Stimulated activated CD4-positive, alpha-beta T cell treated with anti-CD3 and anti-CD28 coated beads, Interleukin-4, amount 100 ng/mL, for 48 hours (primary cell): ENCODE measurements around the gene CAVIN4.

Source experiments
- DNase-seq, 2 donors: peaks; one replicate each; pipeline ENCODE4 v3.0.0-alpha.2; 2020; ENCODE audit warnings: low read depth in 2 of 2

Gene CAVIN4

GRCh38 chr9:100577776-100578448 is at the start of gene CAVIN4:
CAVIN4 (plus strand) TSS chr9:100578079; CDS start chr9:100578144, 65 bp downstream.
- DNase-seq: no peak

DNA sequence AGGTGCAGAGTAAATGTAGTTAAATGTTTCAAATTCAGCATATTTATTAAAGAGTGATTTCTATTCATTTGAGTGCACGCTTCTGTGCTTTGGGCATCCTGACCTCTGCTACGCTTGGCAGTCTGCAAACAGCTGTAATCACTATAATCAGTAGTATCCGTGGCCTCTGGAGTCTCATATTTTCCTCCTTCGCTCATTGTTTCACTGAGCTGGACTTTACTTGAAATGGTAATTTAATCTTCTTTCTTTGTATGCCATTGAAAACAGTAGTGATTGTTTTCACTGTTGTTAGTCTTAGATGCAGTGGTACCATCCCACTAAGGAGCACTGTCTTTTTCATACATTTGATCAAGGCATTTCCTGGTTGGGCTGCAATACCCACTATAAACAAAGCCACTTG is 43.5 kb upstream of the CAVIN4 start:
- no peak for DNase-seq

- DNase-seq: no peak
These were observed 37.6 kb upstream of the CAVIN4 start for GRCh38 chr9:100540327-100540726.

DNA sequence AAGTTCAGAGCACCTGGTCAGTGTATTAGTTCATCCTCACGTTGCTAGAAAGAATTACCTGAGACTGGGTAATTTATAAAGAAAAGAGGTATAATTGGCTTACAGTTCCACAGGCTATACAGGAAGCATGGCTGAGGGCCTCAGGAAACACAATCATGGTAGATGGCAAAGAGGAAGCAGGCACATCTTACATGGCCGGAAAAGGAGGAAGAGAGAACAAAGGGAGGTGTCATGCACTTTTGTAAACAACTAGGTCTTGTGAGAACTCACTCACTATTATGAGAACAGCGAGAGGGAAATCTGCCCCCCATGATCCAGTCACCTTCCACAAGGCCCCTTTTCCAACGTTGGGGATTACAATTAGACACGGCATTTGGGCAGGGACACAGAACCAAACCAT is 28.8 kb upstream of the CAVIN4 start:
- DNase-seq: no peak

- no peak for DNase-seq
These were observed 22.9 kb upstream of the CAVIN4 start for GRCh38 chr9:100554935-100555401.

- DNase-seq: no peak
These were observed 22.4 kb upstream of the CAVIN4 start for GRCh38 chr9:100555471-100555870.

GRCh38 chr9:100557053-100557452 is 20.8 kb upstream of the CAVIN4 start:
- DNase-seq: no peak

DNA sequence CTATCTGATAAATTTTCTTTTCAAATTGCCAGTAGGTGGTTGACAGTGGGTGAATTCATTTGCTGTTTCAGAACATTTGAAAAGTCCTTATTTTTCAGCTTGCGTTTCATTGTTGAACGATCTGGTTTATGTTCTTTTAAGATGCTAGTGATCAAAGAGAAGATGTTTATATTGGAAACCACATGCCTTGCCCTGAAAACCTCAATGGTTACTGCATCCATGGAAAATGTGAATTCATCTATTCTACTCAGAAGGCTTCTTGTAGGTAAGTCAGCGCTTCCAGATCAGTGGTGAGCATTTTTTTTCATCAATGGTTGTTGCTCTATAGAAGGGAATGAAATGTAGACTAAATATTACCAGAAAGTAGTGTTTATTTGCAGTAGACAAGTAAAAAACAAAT is 16.6 kb upstream of the CAVIN4 start:
- DNase-seq: no peak

DNA sequence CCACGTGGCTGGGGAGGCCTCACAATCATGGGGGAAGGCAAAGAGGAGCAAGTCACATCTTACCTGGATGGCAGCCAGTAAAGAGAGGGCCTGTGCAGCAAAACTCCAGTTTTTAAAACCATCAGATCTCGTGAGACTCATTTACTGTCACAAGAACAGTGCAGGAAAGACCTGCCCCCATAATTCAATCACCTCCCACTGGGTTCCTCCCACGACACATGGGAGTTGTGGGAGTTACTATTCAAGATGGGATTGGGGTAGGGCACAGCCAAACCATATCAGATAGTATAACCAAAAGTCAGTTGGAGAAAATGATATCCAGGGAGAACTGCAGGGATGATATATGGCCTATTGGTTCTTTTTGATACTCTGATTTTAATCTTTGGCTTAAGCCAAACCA is 10.0 kb upstream of the CAVIN4 start:
- no peak for DNase-seq

- DNase-seq: no peak
These were observed 4.1 kb upstream of the CAVIN4 start for GRCh38 chr9:100573655-100574260.

DNA sequence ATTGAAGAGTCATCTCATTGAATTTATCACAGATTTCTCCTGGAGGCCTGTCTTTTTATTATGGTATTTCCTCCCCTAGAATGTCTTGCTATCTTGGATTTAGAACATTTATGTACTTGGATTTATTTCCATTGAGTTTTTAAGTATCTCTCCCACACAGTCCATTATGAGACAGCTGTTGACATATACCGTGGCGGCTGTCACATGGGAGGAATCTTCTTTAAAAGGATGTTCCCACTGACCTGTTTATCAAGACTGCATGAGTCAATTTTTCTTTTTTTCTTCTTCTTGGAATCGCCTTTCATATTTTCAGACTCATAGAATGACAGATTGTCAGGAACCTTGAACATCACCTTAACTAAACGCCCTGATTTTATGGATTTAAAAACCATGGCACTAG is 2.9 kb upstream of the CAVIN4 start:
- no peak for DNase-seq

- DNase-seq: no peak
These were observed 2.0 kb upstream of the CAVIN4 start for GRCh38 chr9:100575765-100576386.

GRCh38 chr9:100578610-100579009 is 731 bp downstream of the CAVIN4 start:
- DNase-seq: no peak

DNA sequence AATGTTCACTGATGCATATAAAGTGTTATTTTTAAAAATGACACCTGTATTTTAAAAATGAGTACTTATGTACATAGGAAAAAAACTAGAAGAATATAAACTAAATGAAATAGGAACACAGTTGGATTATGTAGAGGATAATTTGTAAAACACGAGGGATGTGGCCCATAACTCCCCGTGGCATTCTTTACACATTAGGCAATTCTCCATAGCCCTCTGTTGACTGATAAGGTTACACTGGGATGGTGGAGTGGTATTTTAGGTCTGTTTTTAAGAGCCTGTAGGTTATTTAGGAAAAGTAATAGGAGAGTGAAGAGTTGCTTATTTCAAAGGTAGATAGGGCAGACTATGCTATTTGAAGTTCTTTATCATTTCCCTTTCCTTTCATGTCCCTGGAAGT is 1.8 kb downstream of the CAVIN4 start:
- no peak for DNase-seq

DNA sequence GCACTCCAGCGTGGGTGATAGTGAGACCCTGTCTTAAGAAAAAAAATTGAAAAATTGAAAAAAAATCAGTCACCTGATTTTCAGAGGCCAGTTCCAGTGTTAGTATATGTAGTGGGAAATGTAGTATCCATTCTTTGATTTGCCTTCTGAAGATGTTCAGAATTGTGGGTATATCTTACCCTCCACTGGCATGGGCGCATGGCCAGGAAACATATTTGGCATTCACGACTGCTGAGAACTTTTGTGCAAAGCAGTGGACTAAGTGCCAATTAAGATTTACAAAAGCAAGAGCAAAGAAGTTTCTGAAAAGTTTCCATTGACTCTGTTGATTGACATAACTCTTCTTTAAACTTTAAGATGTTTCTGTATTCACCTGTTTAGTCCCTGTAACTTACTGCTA is 2.4 kb downstream of the CAVIN4 start:
- DNase-seq: no peak

- DNase-seq: no peak
These were observed 3.2 kb downstream of the CAVIN4 start for GRCh38 chr9:100581081-100581480.

DNA sequence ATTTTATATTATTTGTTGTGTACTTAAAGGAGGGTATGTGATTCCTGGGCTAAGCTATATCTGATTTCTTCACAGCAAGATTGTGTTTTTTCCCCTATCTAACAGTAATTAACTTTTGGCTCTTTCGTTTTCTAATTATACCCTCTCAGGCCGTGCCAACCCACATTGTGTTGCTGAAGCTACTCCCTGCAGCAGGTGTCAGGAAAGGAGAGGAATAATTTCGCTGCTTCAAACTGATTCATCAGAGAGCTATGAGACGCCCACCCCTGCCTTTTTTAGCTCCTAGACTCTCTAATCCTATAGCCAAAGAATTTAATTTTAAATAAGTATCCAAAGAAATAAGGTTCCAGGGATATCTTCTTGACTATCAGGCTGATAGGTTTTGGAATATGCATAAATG is 3.8 kb downstream of the CAVIN4 start:
- no peak for DNase-seq

DNA sequence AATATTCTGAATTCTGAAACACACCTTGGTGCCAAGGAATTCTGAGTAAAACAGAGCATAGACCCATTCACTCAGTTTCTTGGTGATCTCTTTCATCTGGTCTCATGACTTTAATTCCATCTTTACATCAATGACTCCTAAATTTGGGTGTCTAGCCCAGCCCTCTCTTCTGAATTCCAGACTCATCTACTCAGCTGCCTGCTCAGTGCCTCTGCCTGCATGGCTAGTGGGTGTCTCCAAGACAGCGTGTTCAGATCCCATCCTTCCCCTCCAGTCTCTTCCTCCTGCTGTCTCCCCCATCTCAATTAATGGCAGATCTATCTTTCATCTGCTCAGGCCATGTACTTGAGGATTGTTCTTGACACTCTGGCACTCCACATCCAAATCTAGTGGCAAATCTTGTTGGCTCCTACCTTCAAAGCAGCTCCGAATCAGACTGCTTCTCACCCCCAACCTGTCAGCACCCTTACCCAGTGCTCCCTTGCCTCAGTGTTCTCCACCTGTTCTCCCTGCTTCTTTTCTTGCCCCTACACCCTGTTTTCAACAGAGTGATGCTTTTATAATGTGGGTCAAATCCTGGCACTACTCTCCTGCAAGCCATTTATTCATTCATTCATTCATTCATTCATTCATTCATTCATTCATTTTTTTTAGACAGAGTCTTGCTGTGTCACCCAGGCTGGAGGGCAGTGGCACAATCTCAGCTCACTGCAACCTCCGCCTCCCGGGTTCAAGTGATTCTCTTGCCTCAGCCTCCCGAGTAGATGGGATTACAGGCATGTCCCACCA is 5.3 kb downstream of the CAVIN4 start:
- DNase-seq: no peak

GRCh38 chr9:100584951-100585350 is 7.1 kb downstream of the CAVIN4 start:
- no peak for DNase-seq

DNA sequence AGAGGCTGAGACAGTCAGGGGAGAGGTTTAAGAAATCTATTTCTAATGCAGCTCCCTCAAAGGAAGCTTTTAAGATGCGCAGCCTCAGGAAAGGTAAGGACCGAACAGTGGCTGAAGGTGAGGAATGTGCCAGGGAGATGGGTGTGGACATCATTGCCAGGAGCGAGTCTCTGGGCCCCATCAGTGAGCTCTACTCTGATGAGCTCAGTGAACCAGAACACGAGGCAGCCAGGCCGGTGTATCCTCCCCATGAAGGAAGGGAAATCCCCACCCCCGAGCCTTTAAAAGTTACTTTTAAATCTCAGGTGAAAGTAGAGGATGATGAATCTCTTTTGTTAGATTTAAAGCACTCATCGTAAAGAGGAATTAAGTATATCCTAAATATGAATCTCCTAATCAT is 8.2 kb downstream of the CAVIN4 start:
- no peak for DNase-seq

DNA sequence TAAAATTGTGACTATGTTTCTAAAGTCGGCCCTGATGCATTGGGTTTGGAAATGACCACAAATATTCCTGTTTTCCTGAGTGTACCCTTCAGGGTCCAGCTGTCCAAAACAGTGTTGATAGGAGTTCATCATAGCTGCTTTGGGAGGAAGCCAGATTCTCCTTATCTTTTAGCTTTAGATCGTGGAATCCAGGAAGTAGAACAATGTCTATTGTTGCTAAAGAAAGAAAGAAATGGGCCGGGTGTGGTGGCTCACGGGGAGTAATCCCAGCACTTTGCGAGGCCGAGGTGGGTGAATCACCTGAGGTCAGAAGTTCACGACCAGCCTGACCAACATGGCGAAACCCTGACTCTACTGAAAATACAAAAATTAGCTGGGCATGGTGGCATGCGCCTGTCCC is 9.5 kb downstream of the CAVIN4 start:
- no peak for DNase-seq

GRCh38 chr9:100589582-100589981 is 11.7 kb downstream of the CAVIN4 start:
- no peak for DNase-seq
